Measurements from ENCODE around the gene DMKN.

The DMKN gene

GRCh38 chr19:35516310-35516709, 2.9 kb upstream of the DMKN start (continued):
- TF ChIP-seq CSRNP3 (CRISPR knock-in tag; IDR thresholded peaks at IDR 0.05) (no peak), PPARA (CRISPR knock-in tag; IDR thresholded peaks at IDR 0.05; ENCODE audit: borderline replicate concordance) (no peak), GLIS3 (CRISPR knock-in tag; IDR thresholded peaks at IDR 0.05) (no peak), POU6F1 (CRISPR knock-in tag; IDR thresholded peaks at IDR 0.05; ENCODE audit: borderline replicate concordance, low read depth) (no peak)

- no peak for ATAC-seq
- TF ChIP-seq CSRNP3 (CRISPR knock-in tag; IDR thresholded peaks at IDR 0.05) (no peak), CREB5 (CRISPR knock-in tag; IDR thresholded peaks at IDR 0.05; ENCODE audit: low read depth) (no peak), ZNF565 (CRISPR knock-in tag; conservative IDR thresholded peaks at IDR 0.05; ENCODE audit: low read depth) (no peak), BACH2 (CRISPR knock-in tag; IDR thresholded peaks at IDR 0.05; ENCODE audit: borderline replicate concordance) (no peak), ZFP3 (CRISPR knock-in tag; IDR thresholded peaks at IDR 0.05) (no peak)
Observed at GRCh38 chr19:35514282-35514809, 897 bp upstream of the DMKN start.

- ATAC-seq: no peak; the same call in 2 of the 3 replicates
- TF ChIP-seq ZNF565 (CRISPR knock-in tag; conservative IDR thresholded peaks at IDR 0.05; ENCODE audit: low read depth) (no peak), CSRNP3 (CRISPR knock-in tag; IDR thresholded peaks at IDR 0.05) (no peak), TCF4 (CRISPR knock-in tag; IDR thresholded peaks at IDR 0.05; ENCODE audit: borderline replicate concordance) (no peak), GLIS3 (CRISPR knock-in tag; IDR thresholded peaks at IDR 0.05) (no peak), CSDC2 (CRISPR knock-in tag; IDR thresholded peaks at IDR 0.05) (no peak), ARNTL (CRISPR knock-in tag; IDR thresholded peaks at IDR 0.05; ENCODE audit: borderline replicate concordance, low read depth) (no peak), PATZ1 (CRISPR knock-in tag; IDR thresholded peaks at IDR 0.05; ENCODE audit: borderline replicate concordance) (no peak), ZFP3 (CRISPR knock-in tag; IDR thresholded peaks at IDR 0.05) (no peak), ZNF8 (CRISPR knock-in tag; IDR thresholded peaks at IDR 0.05) (no peak)
Observed at GRCh38 chr19:35512831-35513627, 420 bp downstream of the DMKN start.

- no peak for ATAC-seq
- TF ChIP-seq POU6F1 (CRISPR knock-in tag; IDR thresholded peaks at IDR 0.05; ENCODE audit: borderline replicate concordance, low read depth) (no peak), TSHZ2 (CRISPR knock-in tag; IDR thresholded peaks at IDR 0.05) (no peak), ZC3H10 (CRISPR knock-in tag; IDR thresholded peaks at IDR 0.05) (no peak), ZFP30 (CRISPR knock-in tag; IDR thresholded peaks at IDR 0.05) (no peak), BACH2 (CRISPR knock-in tag; IDR thresholded peaks at IDR 0.05; ENCODE audit: borderline replicate concordance) (no peak), GLIS3 (CRISPR knock-in tag; IDR thresholded peaks at IDR 0.05) (no peak), PATZ1 (CRISPR knock-in tag; IDR thresholded peaks at IDR 0.05; ENCODE audit: borderline replicate concordance) (no peak), ARNTL (CRISPR knock-in tag; IDR thresholded peaks at IDR 0.05; ENCODE audit: borderline replicate concordance, low read depth) (no peak)
Observed at GRCh38 chr19:35511337-35511736, 2.1 kb downstream of the DMKN start.

Measured in SK-N-SH treated with all-trans-retinoic acid at 6 μM for 48 hours (cell line).